NB4 (cell line): ENCODE results near the gene PCA3.

Source experiments
- DNase-seq: peaks from one replicate; pipeline ENCODE4 v3.0.0; 2010; ENCODE audit warnings: low read depth
- H3K4me3 ChIP-seq: one replicate; pipeline ENCODE4 v1.5.1; 2011; ENCODE audit warnings: mild to moderate bottlenecking, low read depth, low read length, moderate library complexity
- CTCF ChIP-seq: IDR thresholded peaks from one replicate; pipeline ENCODE4 v1.5.1; 2012; ENCODE audit warnings: low read depth, low read length
- MAX ChIP-seq: IDR thresholded peaks from 2 replicates; pipeline ENCODE4 v1.6.1; 2011; ENCODE audit warnings: low read depth, low read length
- MYC ChIP-seq: IDR thresholded peaks from 2 replicates; pipeline ENCODE4 v1.6.1; 2011; ENCODE audit warnings: low read depth, low read length
- POLR2A ChIP-seq: IDR thresholded peaks from 2 replicates; pipeline ENCODE4 v1.6.1; 2011; ENCODE audit warnings: mild to moderate bottlenecking; ENCODE audit not compliant: insufficient read length; ENCODE audit errors: extremely low read depth

Gene PCA3

GRCh38 chr9:76764138-76764537, at the start of gene PCA3:
TSS of gene PCA3 (plus strand) at chr9:76764438.
- no peak for DNase-seq
- no peak within 1 kb of the TSS for H3K4me3 ChIP-seq
- TF ChIP-seq MAX (no peak), CTCF (no peak), POLR2A (no peak), MYC (no peak)

- no peak for TF ChIP-seq MYC
- no peak for TF ChIP-seq CTCF
- TF ChIP-seq MAX: no peak
- no peak for TF ChIP-seq POLR2A
- no peak for DNase-seq
- no peak overlapping the region for H3K4me3 ChIP-seq
Measured at GRCh38 chr9:76716085-76716672, 48.1 kb upstream of the PCA3 start.

GRCh38 chr9:76717176-76717575, 47.1 kb upstream of the PCA3 start:
- TF ChIP-seq MYC: no peak
- no peak overlapping the region for H3K4me3 ChIP-seq
- DNase-seq: no peak

GRCh38 chr9:76717613-76718012, 46.6 kb upstream of the PCA3 start:
- DNase-seq: peak; percentile 30
- H3K4me3 ChIP-seq: no peak overlapping the region
- TF ChIP-seq MYC (no peak), CTCF (no peak), POLR2A (no peak), MAX (no peak)

- H3K4me3 ChIP-seq: no peak overlapping the region
- TF ChIP-seq POLR2A (no peak), MYC (no peak), CTCF (no peak), MAX (no peak)
- peak; percentile 9 for DNase-seq
Measured at GRCh38 chr9:76718166-76718565, 46.1 kb upstream of the PCA3 start.

- no peak overlapping the region for H3K4me3 ChIP-seq
- TF ChIP-seq MYC: no peak
- TF ChIP-seq MAX: no peak
- no peak for TF ChIP-seq CTCF
- no peak for TF ChIP-seq POLR2A
- DNase-seq: no peak
Measured at GRCh38 chr9:76720245-76720644, 44.0 kb upstream of the PCA3 start.
